Fibroblast of lung (primary cell): ENCODE data around the gene STMN3. TPM values are rescaled to one million over a fixed set of nuclear protein-coding genes. Genes with fewer than 3 reads are reported as not detected.

ENCODE experiments used
- DNase-seq, 2 donors: peaks; one replicate each; pipeline versions ENCODE4 v3.0.0 to v3.0.0-alpha.2; 2010; ENCODE audit warnings: low read depth in 2 of 2
- H2AFZ ChIP-seq: 2 replicates; pipeline ENCODE4 v1.5.1; 2012; ENCODE audit warnings: low read length, control low read depth, inconsistent platforms
- H3K27ac ChIP-seq: 2 replicates; pipeline ENCODE4 v1.5.1; 2011; ENCODE audit warnings: low read length, control low read depth; ENCODE audit not compliant: insufficient read depth
- H3K27me3 ChIP-seq: 2 replicates; pipeline ENCODE4 v1.5.1; 2011; ENCODE audit warnings: mild to moderate bottlenecking, low read length; ENCODE audit not compliant: control insufficient read depth, insufficient read depth
- H3K36me3 ChIP-seq: 2 replicates; pipeline ENCODE4 v1.5.1; 2011; ENCODE audit warnings: low read length; ENCODE audit not compliant: control insufficient read depth, insufficient read depth
- H3K4me1 ChIP-seq: 2 replicates; pipeline ENCODE4 v1.5.1; 2011; ENCODE audit warnings: low read length; ENCODE audit not compliant: control insufficient read depth, insufficient read depth; ENCODE audit errors: extremely low read depth
- H3K4me2 ChIP-seq: 2 replicates; pipeline ENCODE4 v1.5.1; 2011; ENCODE audit warnings: low read length, control low read depth; ENCODE audit not compliant: insufficient read depth; ENCODE audit errors: extremely low read depth
- H3K4me3 ChIP-seq, 4 experiments: fragments of 200-600 bp in 1 of 4; sonication (generic) in 1 of 4; replicated peaks in 1 of 4; 2 replicates each; pipeline ENCODE4 v1.5.1; 2011 to 2016; ENCODE audit warnings: low read length in 4 of 4, low read depth in 3 of 4, mild to moderate bottlenecking in 3 of 4, control low read depth in 2 of 4, inconsistent platforms in 1 of 4, mixed read lengths in 1 of 4; ENCODE audit not compliant: insufficient read depth in 1 of 4; ENCODE audit errors: control extremely low read depth in 1 of 4
- H3K79me2 ChIP-seq: 2 replicates; pipeline ENCODE4 v1.5.1; 2012; ENCODE audit warnings: mild to moderate bottlenecking, low read length, inconsistent platforms; ENCODE audit not compliant: control insufficient read depth, insufficient read depth
- H3K9ac ChIP-seq: 2 replicates; pipeline ENCODE4 v1.5.1; 2011; ENCODE audit warnings: mild to moderate bottlenecking, low read length, control low read depth; ENCODE audit not compliant: insufficient read depth
- H3K9me3 ChIP-seq: 2 replicates; pipeline ENCODE4 v1.5.1; 2012; ENCODE audit warnings: low read depth, low read length; ENCODE audit not compliant: control insufficient read depth, insufficient read depth
- H4K20me1 ChIP-seq: 2 replicates; pipeline ENCODE4 v1.5.1; 2011; ENCODE audit warnings: low read length; ENCODE audit not compliant: control insufficient read depth, insufficient read depth; ENCODE audit errors: extremely low read depth
- CTCF ChIP-seq, 2 donors: IDR thresholded peaks in 1 of 2; conservative IDR thresholded peaks in 1 of 2; 1 replicate in 1 of 2; 2 replicates in 1 of 2; pipeline ENCODE4 v1.5.1; 2011 to 2012; ENCODE audit warnings: low read length in 2 of 2, control low read depth in 1 of 2, inconsistent platforms in 1 of 2, low read depth in 1 of 2, mild to moderate bottlenecking in 1 of 2
- EZH2 ChIP-seq: IDR thresholded peaks from 2 replicates; pipeline ENCODE4 v1.5.1; 2012; ENCODE audit warnings: low read length, control low read depth, mild to moderate bottlenecking; ENCODE audit errors: missing control alignments
- polyA plus RNA-seq, 2 donors: library from polyadenylated mRNA; depleted of rRNA in 1 of 2; stranded (reverse) in 1 of 2; unstranded in 1 of 2; fragments of >200 nt; gene quantifications; 2 replicates each; pipeline ENCODE4 v1.2.1, GENCODE V29; 2011 to 2012; ENCODE audit warnings: missing spikeins in 1 of 2
- total RNA-seq: library from RNA; depleted of rRNA; stranded (reverse); fragments of >200 nt; gene quantifications from 2 replicates; pipeline ENCODE4 v1.2.1, GENCODE V29; 2014

STMN3 gene
- total and polyA plus RNA-seq, 2 donors (not counting 1 experiment from before 2014, with no cell fraction given): 3.7 to 34.3 TPM

GRCh38 chr20:63695424-63696305 lies 42.4 kb upstream of the STMN3 start:
- no peak overlapping the region for H3K4me2 ChIP-seq
- H3K79me2 ChIP-seq: peaks cover 3% of the 10 kb centered on the region
- no peak overlapping the region for H3K9ac ChIP-seq
- H3K27ac ChIP-seq: peak overlapping the region; percentile 19
- H3K27me3 ChIP-seq: no peaks in the 10 kb centered on the region
- no peaks in the 10 kb centered on the region for H3K9me3 ChIP-seq
- TF ChIP-seq EZH2 (no peak), CTCF (conservative IDR thresholded peaks at IDR 0.05 in 1 of 2, IDR thresholded peaks at IDR 0.05 in 1 of 2; ENCODE audit: low read depth in 1 of 2, low read length in 2 of 2) (no peak)
- peaks cover 31% of the 10 kb centered on the region for H3K36me3 ChIP-seq
- no peak overlapping the region for H2AFZ ChIP-seq
- no peaks in the 10 kb centered on the region for H4K20me1 ChIP-seq
- no peak for DNase-seq
- peaks cover 28% of the 10 kb centered on the region for H3K4me1 ChIP-seq
- no peak overlapping the region for H3K4me3 ChIP-seq

- no peak overlapping the region for H3K9ac ChIP-seq
- no peaks in the 10 kb centered on the region for H3K9me3 ChIP-seq
- DNase-seq: no peak
- H3K27me3 ChIP-seq: no peaks in the 10 kb centered on the region
- no peak for TF ChIP-seq EZH2
- no peak overlapping the region for H3K4me3 ChIP-seq
- no peak overlapping the region for H2AFZ ChIP-seq
- peaks cover 28% of the 10 kb centered on the region for H3K4me1 ChIP-seq
- peaks cover 27% of the 10 kb centered on the region for H3K36me3 ChIP-seq
- peaks cover 3% of the 10 kb centered on the region for H3K79me2 ChIP-seq
- no peak overlapping the region for H3K4me2 ChIP-seq
- no peak overlapping the region for H3K27ac ChIP-seq
- H4K20me1 ChIP-seq: no peaks in the 10 kb centered on the region
Measured at GRCh38 chr20:63694584-63695423, 41.6 kb upstream of the STMN3 start.

- no peaks in the 10 kb centered on the region for H4K20me1 ChIP-seq
- no peaks in the 10 kb centered on the region for H3K27me3 ChIP-seq
- no peaks in the 10 kb centered on the region for H3K9me3 ChIP-seq
- no peak for DNase-seq
- no peak overlapping the region for H2AFZ ChIP-seq
- H3K9ac ChIP-seq: no peak overlapping the region
- TF ChIP-seq CTCF (conservative IDR thresholded peaks at IDR 0.05 in 1 of 2, IDR thresholded peaks at IDR 0.05 in 1 of 2; ENCODE audit: low read depth in 1 of 2, low read length in 2 of 2) (no peak), EZH2 (no peak)
- no peak overlapping the region for H3K27ac ChIP-seq
- H3K4me3 ChIP-seq: no peak overlapping the region
- peaks cover 3% of the 10 kb centered on the region for H3K79me2 ChIP-seq
- H3K4me2 ChIP-seq: no peak overlapping the region
- H3K4me1 ChIP-seq: peaks cover 19% of the 10 kb centered on the region
- peaks cover 31% of the 10 kb centered on the region for H3K36me3 ChIP-seq
Measured at GRCh38 chr20:63693733-63694583, 40.7 kb upstream of the STMN3 start.
